Fibroblast of skin of right quadriceps (primary cell): ENCODE measurements around the gene ZNF280B.
"Not testable (repeated sequence)": the region's sequence is repeated elsewhere in the genome, so short reads cannot be mapped to it uniquely, and the experiment has no call there.

Experiments
- DNase-seq: peaks from one replicate; pipeline ENCODE4 v3.0.0-alpha.2; 2013

ZNF280B gene

GRCh38 chr22:22462813-22463567 lies 45.6 kb downstream of the ZNF280B start:
- no peak for DNase-seq

DNA sequence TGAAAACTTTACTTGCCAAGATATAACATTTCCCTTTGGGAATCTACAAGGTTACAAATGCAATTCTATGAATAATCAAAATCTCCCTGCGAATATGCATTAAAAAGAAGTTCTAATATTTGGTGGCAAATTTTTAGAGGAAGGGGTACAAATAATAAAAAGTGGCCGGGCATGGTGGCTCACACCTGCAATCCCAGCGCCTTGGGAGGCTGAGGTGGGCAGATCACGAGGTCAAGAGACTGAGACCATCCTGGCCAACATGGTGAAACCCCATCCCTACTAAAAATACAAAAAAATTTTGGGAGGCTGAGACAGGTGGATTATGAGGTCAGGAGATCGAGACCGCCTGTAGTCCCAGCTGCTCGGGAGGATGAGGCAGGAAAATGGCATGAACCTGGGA lies 47.0 kb downstream of the ZNF280B start:
- DNase-seq, result no peak

GRCh38 chr22:22461111-22461510 lies 47.4 kb downstream of the ZNF280B start:
- DNase-seq, result no peak

DNA sequence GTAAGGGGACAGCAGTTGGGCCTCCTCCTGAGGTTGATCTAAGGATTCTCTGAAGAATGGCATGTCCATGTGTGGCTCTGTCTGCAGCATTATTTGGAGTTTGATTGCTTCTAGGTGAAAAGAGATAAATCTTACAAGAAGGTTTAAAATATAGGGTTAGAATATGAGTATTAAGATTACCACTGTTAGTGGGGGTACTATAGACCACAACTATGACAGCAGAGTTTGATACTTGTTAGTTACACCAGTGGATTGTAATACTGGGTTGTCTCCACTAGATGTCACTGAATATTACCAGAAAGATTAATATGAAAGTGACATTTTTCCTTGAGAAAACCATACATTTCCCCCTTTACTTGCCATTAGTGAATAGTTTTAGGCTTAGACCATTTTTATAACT lies 47.9 kb downstream of the ZNF280B start:
- DNase-seq, result no peak

DNA sequence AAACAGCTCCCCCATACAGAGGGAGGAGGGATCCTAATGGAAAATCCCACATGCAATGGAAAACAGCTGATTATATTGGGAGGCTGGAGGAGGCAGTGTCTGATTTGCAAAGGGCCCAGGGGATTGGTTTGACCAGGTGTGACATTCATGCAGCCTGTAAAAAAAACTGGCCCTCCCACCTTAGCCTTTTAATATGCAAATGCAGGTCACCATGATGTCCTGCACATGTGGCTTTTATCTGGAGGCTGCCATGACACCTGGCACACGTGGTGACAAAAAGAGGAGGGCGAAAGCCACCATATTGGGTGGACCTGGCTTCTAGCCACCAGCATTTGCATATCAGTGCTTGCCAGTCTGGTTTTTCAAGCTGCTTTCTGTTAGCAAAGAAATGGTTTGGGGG lies 48.5 kb downstream of the ZNF280B start:
- no peak for DNase-seq

- no peak for DNase-seq
Observed at GRCh38 chr22:22458896-22459588, 49.5 kb downstream of the ZNF280B start.

- no peak for DNase-seq
Observed at GRCh38 chr22:22458387-22458786, 50.2 kb downstream of the ZNF280B start.

- DNase-seq, result no peak
Observed at GRCh38 chr22:22454997-22455396, 53.5 kb downstream of the ZNF280B start.

DNA sequence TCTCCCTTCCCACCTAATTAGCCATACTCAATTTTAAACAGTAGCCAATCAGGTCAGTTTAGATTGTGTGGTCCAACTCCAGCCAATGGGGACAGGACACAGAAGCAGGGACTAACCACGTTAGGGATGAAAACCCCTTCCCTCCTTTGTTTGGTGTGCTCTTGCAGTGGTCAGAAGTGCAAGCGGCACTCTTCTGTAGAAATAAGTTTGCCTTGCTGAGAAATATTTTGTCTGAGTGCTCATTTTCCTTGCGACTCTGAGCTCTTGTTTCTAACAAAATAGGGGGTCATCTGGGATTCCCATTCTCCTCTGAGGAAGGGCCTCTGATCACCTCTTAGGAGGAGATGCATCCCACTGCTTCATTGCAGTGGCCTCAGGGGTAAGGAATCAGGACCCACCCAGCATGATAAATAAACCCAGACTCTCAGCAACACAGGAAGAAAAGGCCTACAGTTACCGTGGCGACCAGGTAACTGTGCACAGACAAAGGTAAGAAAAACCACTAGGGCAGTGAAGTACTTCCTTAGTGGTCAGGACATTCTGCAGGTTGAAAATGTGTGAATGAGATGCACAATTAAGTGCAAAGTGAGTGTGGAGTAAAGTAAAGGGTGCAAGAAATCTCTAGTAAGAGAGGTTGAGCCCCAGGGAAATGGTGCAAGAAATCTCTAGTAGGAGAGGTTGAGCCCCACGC lies 55.4 kb downstream of the ZNF280B start:
- DNase-seq, result no peak

- no peak for DNase-seq
Observed at GRCh38 chr22:22452211-22452610, 56.3 kb downstream of the ZNF280B start.

- DNase-seq, result no peak
Observed at GRCh38 chr22:22450343-22450839, 58.2 kb downstream of the ZNF280B start.

- no peak for DNase-seq
Observed at GRCh38 chr22:22449819-22450218, 58.7 kb downstream of the ZNF280B start.

GRCh38 chr22:22446517-22446916 lies 62.0 kb downstream of the ZNF280B start:
- DNase-seq, result no peak

DNA sequence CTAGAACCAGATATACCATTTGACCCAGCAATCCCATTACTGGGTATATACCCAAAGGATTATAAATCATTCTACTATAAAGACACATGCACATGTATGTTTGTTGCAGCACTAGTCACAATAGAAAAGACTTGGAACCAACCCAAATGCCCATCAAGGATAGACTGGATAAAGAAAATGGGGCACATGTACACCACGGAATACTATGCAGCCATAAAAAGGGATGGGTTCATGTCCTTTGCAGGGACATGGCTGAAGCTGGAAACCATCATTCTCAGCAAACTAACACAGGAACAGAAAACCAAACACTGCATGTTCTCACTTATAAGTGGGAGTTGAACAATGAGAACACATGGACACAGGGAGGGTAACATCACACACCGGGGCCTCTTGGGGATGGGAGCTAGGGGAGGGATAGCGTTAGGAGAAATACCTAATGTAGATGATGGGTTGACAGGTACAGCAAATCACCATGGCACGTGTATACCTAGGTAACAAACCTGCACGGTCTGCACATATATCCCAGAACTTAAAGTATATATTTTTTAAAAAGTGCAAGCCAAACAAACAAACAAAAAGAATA lies 64.4 kb downstream of the ZNF280B start:
- not testable (repeated sequence) for DNase-seq

DNA sequence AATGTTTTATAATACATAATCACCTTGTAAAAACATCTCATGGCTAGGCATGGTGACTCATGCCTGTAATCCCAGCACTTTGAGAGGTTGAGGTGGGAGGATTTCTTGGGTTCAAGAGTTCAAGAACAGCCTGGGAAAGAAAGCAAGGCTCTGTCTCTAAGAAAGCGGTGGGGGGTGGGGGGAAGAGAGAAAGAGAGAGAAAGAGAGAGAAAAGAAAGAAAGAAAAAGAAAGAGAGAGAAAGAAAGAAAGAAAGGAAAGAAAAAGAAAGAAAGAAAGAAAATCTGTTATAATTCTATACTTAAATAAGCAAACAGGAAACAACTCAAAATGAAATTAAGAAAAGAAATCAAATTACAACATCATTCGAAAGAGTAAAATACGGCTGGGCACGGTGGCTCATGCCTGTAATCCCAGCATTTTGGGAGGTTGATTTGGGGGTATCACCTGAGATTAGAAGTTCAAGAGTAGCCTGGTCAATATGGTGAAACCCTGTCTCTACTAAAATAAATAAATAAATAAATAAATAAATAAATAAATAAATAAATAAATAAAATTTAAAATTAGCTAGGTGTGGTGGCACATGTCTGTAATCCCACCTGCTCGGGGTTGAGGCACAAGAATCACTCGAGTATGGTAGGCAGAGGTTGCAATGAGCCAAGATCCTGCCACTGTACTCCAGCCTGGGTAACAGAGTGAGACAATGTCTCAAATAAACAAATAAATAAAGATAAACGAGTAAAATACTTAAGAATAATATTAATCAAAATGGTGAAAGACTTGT lies 65.4 kb downstream of the ZNF280B start:
- DNase-seq, result no peak

- not testable (repeated sequence) for DNase-seq
Observed at GRCh38 chr22:22441626-22442025, 66.9 kb downstream of the ZNF280B start.

DNA sequence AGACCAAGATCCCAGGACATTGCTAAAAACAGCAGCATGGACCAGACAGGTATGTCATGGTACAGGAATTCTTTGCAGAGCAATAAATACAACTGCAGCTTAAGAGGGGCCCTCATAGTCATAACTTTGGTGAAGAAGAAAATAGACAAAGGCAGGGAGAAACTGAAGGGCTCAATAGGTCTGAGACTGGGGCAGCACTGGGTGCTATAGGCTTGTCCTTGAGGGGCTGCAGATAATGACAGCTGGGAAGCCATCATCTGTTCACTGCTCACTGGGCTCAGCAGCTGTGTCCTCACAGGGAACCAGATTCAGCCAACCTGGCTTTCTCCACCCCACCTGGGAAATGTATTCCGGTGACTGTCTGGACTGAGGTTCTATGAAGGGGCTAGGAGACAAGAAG lies 68.4 kb downstream of the ZNF280B start:
- DNase-seq, result no peak
